ENCODE measurements around the gene MCU.
"Not testable (repeated sequence)": the region's sequence is repeated elsewhere in the genome, so short reads cannot be mapped to it uniquely, and the experiment has no call there.

MCU gene, protein sequence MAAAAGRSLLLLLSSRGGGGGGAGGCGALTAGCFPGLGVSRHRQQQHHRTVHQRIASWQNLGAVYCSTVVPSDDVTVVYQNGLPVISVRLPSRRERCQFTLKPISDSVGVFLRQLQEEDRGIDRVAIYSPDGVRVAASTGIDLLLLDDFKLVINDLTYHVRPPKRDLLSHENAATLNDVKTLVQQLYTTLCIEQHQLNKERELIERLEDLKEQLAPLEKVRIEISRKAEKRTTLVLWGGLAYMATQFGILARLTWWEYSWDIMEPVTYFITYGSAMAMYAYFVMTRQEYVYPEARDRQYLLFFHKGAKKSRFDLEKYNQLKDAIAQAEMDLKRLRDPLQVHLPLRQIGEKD

DNA sequence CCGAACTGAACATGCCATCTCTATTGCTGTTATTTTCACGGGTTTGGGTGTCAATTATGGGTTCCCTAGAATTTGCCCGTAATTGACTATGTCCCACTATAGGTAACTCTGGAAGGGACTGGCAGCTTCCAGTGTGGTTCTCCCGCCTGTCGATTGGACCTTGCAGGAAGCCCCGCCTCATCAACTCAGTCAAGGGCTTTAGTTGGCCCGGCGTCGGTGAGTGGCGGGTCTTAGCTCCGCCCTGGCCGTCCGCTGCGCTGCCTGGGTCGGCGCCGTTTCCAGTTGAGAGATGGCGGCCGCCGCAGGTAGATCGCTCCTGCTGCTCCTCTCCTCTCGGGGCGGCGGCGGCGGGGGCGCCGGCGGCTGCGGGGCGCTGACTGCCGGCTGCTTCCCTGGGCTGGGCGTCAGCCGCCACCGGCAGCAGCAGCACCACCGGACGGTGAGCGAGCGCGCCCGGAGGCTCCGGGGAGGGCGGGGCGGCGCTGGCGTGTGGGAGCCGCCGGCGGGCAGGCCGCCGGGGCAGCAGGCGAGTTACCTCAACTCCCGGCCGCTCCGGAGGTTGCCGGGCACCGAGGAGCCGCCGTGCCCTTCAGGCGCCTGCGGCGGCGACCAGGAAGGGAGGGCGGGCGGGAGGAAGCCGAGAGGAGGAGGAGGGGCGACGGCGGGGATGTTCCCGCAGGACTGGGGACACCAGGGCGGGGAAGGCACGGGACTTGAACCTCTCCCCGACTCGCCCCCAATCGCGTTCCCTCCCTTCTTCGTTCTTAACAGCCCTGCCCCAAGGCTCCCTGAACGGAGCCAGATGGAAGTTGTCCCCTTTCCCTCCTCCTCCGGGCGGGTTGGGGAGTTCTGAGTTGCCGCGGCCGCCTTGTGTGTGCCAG is at the start of gene MCU:
Gene MCU (plus strand): TSS at position 281 of the 881 bp plus-strand sequence. CDS start 9 bp downstream, at position 290.
- peak; percentile 78 to 95 for DNase-seq

- no peak for DNase-seq
These were observed 49.6 kb upstream of the MCU start for GRCh38 chr10:72642318-72642717.

- DNase-seq: no peak
These were observed 46.6 kb upstream of the MCU start for GRCh38 chr10:72645263-72645858.

DNA sequence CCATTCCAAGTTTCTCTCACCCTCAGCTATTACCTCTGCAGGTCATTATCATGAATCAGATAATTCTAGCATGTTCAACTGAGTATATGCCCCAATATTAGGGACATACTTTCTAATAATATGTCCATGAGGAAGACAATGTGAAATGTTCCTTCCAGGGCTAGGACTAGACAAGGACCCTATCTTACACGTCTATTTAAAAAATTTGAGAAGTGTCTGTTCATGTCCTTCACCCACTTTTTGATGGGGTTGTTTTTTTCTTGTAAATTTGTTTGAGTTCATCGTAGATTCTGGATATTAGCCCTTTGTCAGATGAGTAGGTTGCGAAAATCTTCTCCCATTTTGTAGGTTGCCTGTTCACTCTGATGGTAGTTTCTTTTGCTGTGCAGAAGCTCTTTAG is 45.0 kb upstream of the MCU start:
- DNase-seq: not testable (repeated sequence)

DNA sequence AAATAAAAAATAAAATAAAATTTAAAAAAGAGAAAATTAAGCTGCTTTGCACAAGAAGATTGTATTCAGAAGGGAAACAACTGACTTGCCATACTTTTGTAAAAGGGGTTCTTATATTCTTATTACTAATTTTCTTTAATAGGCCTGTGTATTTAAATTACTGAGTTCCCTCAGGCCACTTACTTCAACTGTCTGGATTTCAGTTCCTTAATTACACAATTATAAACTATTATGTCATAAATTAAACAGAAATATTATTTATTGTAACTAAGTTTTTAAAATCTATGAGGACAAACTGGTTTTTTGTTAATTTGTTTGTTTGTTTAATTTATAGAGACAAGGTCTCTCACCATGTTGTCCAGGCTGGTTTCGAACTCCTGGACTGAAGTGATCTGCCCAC is 43.6 kb upstream of the MCU start:
- no peak for DNase-seq

DNA sequence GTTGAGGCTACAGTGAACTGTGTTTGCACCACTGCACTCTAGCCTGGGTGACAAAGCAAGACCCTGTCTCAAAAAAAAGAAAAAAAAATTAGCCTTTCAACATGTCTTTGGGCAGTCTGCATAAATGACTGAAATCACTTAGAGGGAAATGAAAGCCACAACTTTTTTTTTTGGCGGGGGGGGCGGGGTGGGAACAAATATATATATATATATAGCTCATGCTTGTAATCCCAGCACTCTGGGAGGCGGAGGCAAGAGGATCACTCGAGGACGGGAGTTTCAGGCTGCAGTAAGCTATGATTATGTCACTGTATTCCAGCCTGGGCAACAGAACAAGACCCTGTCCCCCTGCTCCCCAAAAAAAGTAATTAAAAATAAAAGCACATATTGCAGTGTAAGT is 42.7 kb upstream of the MCU start:
- no peak for DNase-seq

- DNase-seq: no peak
These were observed 38.4 kb upstream of the MCU start for GRCh38 chr10:72653383-72654096.

- DNase-seq: no peak
These were observed 37.2 kb upstream of the MCU start for GRCh38 chr10:72654720-72655119.

- DNase-seq: no peak
These were observed 33.1 kb upstream of the MCU start for GRCh38 chr10:72658696-72659400.

DNA sequence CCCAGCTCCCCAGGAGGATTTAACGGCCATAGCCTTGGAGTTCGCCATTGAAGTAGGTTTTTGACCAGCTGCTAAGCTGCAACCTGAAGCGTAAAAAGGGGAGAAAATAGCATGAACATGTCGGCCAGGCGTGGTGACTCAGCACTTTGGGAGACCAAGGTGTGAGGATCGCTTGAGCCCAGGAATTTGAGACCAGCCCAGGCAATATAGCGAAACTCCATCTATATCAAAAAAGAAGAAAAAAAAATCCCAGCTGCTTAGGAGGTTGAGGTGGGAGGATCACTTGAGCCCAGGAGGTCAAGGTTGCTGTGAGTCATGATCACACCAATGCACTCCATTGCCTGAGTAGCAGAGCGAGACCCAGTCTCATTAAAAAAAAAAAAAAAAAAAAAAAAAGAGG is 32.2 kb upstream of the MCU start:
- no peak for DNase-seq

GRCh38 chr10:72660220-72660619 is 31.7 kb upstream of the MCU start:
- DNase-seq: no peak

GRCh38 chr10:72661431-72661830 is 30.5 kb upstream of the MCU start:
- DNase-seq: no peak

- no peak for DNase-seq
These were observed 28.0 kb upstream of the MCU start for GRCh38 chr10:72663971-72664370.

DNA sequence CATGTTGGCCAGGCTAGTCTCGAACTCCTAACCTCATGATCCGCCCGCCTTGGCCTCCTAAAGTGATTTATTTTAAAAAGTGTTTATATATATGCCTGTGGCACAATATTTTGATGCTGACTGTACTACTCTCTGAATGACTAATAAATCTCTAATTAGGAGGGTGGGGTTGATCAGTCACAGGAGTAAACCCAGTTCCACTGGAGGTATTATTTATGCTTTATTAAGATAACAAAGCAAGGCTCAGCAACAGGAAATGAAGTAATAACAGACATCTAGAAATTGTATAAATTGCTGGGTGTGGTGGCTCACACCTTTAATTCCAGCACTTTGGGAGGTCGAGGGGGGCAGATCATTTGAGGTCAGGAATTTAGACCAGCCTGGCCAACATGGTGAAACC is 26.0 kb upstream of the MCU start:
- DNase-seq: no peak

GRCh38 chr10:72667207-72667864 is 24.6 kb upstream of the MCU start:
- DNase-seq: no peak

- no peak for DNase-seq
These were observed 18.7 kb upstream of the MCU start for GRCh38 chr10:72673280-72673679.

DNA sequence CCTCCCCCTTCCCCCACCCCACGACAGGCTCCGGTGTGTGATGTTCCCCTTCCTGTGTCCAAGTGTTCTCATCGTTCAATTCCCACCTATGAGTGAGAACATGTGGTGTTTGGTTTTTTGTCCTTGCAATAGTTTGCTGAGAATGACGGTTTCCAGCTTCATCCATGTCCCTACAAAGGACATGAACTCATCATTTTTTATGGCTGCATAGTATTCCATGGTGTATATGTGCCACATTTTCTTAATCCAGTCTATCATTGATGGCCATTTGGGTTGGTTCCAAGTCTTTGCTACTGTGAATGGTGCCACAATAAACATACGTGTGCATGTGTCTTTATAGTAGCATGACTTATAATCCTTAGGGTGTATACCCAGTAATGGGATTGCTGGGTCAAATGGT is 17.8 kb upstream of the MCU start:
- not testable (repeated sequence) for DNase-seq

DNA sequence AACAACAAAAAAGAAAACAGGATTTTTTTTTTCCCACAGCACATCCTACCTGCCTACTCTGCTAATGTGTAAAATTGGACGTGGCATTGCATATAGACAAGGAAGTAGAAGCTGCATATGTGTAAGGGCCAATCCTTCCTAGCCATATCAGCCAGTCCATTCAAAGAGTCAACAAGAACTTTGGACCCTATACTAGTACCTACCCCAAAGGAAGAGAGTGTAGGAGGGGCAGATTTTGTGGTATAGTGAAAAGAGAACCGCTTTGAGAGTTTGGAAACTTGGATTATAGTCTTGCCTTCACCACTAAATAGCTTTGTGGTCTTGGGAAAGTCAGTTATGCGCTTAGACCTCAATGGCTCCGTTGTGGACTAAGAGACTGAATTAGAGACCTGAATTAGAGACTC is 12.1 kb upstream of the MCU start:
- DNase-seq: no peak

- no peak for DNase-seq
These were observed 9.3 kb upstream of the MCU start for GRCh38 chr10:72682638-72683037.

GRCh38 chr10:72685264-72685921 is 6.5 kb upstream of the MCU start:
- no peak for DNase-seq

DNA sequence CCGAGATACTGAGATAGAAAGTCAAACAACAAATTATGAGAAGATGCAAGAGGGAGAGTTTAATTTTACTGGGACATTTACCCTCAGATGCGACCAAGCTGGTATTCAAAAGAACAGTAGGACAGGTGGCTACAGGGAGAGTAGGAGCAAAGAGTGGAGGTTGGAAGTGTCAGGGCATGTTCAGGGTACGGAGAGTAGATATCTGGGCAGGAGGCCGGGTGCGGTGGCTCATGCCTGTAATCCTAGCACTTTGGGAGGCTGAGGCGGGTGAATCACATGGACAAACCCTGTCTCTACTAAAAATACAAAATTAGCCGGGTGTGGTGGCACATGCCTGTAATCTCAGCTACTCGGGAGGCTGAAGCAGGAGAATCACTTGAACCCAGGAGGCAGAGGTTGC is 5.5 kb upstream of the MCU start:
- DNase-seq: not testable (repeated sequence)
